ENCODE measurements around the gene PRORP. TPM values are rescaled to one million over a fixed set of nuclear protein-coding genes. Genes with fewer than 3 reads are reported as not detected.

Gene PRORP
- total RNA-seq, 1 donor from 2014 or later: 9.1 TPM

Other genes with a start within 250 kb of the PRORP start
- 39.7 TPM for gene BAZ1A, start 247.2 kb upstream of the PRORP start, total RNA-seq (ENCODE audit: insufficient read depth, low replicate concordance)
- 46.7 TPM for gene SRP54, start 139.6 kb upstream of the PRORP start, total RNA-seq (ENCODE audit: insufficient read depth, low replicate concordance)
- 68.1 TPM for gene FAM177A1, start 76.3 kb upstream of the PRORP start, total RNA-seq (ENCODE audit: insufficient read depth, low replicate concordance)
- gene PPP2R3C, start 562 bp upstream of the PRORP start, total RNA-seq (ENCODE audit: insufficient read depth, low replicate concordance): 78.0 TPM
- 117 TPM for gene PSMA6, start 169.8 kb downstream of the PRORP start, total RNA-seq (ENCODE audit: insufficient read depth, low replicate concordance)